ENCODE data around the gene ADGRL4. TPM values are rescaled to one million over a fixed set of nuclear protein-coding genes. Genes with fewer than 3 reads are reported as not detected.
"Not testable (repeated sequence)": the region's sequence is repeated elsewhere in the genome, so short reads cannot be mapped to it uniquely, and the experiment has no call there.

Gene ADGRL4
- total RNA-seq, 2 experiments from 2014 or later, result not detected

DNA sequence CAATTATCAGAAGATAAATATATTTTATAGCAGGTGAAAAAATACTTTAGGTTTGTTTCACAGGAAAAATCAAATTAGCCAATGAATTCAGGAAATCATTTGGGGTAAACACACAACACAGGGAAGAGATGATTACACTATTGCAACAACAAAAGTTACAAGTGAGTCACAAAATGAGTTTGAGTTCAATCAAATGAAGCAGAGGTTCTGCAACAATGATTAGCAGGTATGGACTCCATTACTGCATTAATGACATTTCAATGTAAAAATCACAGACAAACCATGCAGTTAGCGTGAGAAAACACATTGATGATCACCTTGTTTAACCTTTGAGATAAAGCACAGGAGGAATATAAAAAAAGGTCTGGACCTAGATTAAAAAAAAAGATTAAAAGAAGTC, 9.7 kb downstream of the ADGRL4 start:
- ATAC-seq (ENCODE audit: low read depth) (no peak), DNase-seq (no peak)
- Mint-ChIP-seq H3K27ac (no peak overlapping the region), H3K36me3 (no peaks in the 10 kb centered on the region), H3K9me3 (no peaks in the 10 kb centered on the region), H3K27me3 (no peaks in the 10 kb centered on the region), H3K4me1 (no peaks in the 10 kb centered on the region), H3K4me3 (no peak overlapping the region)
- POLR2A ChIA-PET, result no interaction called here

DNA sequence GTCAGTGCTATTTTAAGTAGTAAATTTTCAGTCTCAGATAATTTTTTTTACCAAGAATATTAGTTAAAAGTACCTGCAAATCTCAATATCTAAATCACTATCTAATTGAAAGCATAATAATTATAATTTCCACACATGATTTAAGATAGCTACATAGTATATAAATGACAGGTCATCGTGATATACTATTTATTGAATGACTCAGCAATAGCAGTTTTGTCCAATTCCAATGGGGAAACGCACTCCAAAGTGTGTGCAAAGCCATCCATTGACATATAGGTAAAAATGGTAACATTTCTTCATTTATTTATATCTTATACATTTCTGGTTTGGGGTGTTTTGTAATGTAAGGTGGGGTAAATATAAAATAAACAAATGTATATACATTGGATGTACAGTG, 19.5 kb downstream of the ADGRL4 start:
- POLR2A ChIA-PET, result no interaction called here
- no peaks in the 10 kb centered on the region for H3K27me3 Mint-ChIP-seq
- no peak for ATAC-seq (ENCODE audit: low read depth)
- DNase-seq, result no peak
- no peaks in the 10 kb centered on the region for H3K36me3 Mint-ChIP-seq
- H3K27ac Mint-ChIP-seq, result no peak overlapping the region
- no peak overlapping the region for H3K4me3 Mint-ChIP-seq
- H3K4me1 Mint-ChIP-seq, result no peaks in the 10 kb centered on the region
- H3K9me3 Mint-ChIP-seq, result no peaks in the 10 kb centered on the region

DNA sequence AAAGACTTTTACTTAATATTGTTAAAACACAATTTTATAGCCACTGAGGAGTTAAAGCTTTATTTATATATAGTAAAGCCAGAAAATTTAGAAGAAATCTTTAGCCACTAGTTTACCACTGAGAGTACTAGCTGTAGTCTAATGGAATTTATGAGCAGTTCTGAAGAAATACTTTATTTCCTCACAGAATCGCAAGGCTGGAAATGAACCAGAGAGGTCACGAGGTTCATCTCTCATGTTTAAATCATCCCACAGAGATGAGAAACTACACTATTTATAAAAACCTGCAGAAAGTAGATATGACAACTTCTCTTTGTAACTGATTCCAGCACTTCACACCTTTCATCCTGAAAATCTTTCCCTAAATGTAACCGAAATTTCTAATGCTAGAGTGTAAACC, 26.0 kb downstream of the ADGRL4 start:
- Mint-ChIP-seq H3K36me3 (no peaks in the 10 kb centered on the region), H3K4me1 (no peaks in the 10 kb centered on the region), H3K27me3 (no peaks in the 10 kb centered on the region), H3K27ac (no peak overlapping the region), H3K9me3 (no peaks in the 10 kb centered on the region), H3K4me3 (no peak overlapping the region)
- POLR2A ChIA-PET, result no interaction called here
- DNase-seq (no peak), ATAC-seq (ENCODE audit: low read depth) (no peak)

DNA sequence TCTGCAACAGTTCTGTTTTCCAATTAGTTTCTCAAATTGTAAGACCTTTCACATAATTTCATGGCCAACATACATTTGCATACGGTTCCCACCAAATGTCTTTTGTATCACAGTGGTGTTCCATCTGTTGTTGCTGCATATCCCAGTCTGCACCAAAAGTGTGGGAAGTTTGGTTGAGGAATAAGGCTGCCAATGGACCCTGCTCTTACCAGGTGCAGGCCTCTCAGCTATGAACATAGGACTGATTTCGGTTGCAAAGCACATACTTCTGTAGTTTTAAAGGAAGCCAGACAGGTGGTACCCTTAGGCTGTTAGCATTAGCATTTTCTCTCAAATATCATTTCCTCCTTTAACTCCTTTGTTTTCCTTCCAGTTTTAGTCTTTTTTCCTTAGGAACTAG, 33.8 kb downstream of the ADGRL4 start:
- H3K9me3 Mint-ChIP-seq, result no peaks in the 10 kb centered on the region
- H3K4me3 Mint-ChIP-seq, result no peak overlapping the region
- ATAC-seq (ENCODE audit: low read depth), result no peak
- no peaks in the 10 kb centered on the region for H3K36me3 Mint-ChIP-seq
- POLR2A ChIA-PET, result no interaction called here
- H3K4me1 Mint-ChIP-seq, result no peaks in the 10 kb centered on the region
- no peaks in the 10 kb centered on the region for H3K27me3 Mint-ChIP-seq
- no peak overlapping the region for H3K27ac Mint-ChIP-seq
- no peak for DNase-seq

DNA sequence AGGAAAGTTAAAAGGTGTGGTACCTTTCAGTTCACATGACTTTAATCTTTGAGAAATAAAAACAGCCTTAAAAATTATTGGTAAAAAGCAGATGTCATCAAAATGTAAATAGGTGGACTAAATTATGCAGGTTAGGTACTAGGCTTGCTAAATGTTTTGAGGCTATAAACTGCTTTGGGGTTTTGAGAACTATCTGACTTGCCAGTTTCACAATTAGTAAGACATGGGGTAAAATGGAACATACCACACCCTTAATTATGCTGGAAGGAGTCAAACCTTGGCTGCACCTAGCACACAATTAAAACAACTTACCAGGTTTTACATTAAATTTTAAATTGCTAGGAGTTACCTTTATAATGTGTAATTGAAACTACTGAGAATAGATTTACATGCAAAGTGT, 39.4 kb downstream of the ADGRL4 start:
- H3K27ac Mint-ChIP-seq; H3K36me3 Mint-ChIP-seq; H3K9me3 Mint-ChIP-seq; ATAC-seq (ENCODE audit: low read depth); DNase-seq; H3K4me3 Mint-ChIP-seq; H3K4me1 Mint-ChIP-seq; H3K27me3 Mint-ChIP-seq; POLR2A ChIA-PET: not testable (repeated sequence)

DNA sequence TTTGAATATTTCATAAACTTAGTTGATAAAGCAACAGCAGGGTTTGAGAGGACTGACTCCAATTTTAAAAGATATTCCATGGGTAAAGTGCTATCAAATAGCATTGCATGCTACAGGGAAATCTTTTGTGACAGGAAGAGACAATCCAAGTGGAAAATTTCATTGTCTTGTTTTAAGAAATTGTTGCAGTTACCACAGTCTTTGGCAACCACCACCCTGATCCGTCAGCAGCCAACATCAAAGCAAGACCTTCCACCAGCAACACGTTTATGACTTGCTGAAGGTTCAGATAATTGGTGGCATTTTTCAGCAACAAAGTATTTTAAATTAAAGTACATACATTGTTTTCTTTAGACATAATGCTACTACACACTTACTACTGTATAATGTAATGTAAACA, 47.8 kb downstream of the ADGRL4 start:
- DNase-seq (no peak), ATAC-seq (ENCODE audit: low read depth) (no peak)
- POLR2A ChIA-PET, result no interaction called here
- Mint-ChIP-seq H3K9me3 (no peaks in the 10 kb centered on the region), H3K4me1 (no peaks in the 10 kb centered on the region), H3K27me3 (no peaks in the 10 kb centered on the region), H3K4me3 (no peak overlapping the region), H3K27ac (no peak overlapping the region), H3K36me3 (no peaks in the 10 kb centered on the region)

DNA sequence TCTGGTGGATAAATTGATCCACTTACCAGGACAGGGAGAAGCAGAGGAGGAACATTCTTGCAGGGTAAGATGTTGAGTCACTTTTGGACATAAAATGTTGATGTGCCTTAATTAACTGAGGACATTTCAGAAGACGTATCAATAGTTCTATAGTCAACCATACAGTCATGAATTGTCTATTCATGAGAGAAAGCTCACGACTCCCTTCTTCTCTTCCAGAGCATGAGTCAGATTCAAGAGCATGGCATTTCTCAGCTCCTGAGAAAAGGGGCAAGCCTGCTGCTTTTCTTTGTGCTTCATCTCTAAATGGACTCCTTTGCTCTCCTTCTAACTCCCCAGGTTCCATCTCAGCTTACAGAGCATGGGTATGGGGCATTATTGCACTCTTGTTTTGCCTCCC, 55.7 kb downstream of the ADGRL4 start:
- DNase-seq (no peak), ATAC-seq (ENCODE audit: low read depth) (no peak)
- POLR2A ChIA-PET, result no interaction called here
- Mint-ChIP-seq H3K36me3 (no peaks in the 10 kb centered on the region), H3K9me3 (no peaks in the 10 kb centered on the region), H3K27me3 (no peaks in the 10 kb centered on the region), H3K4me1 (no peaks in the 10 kb centered on the region), H3K27ac (no peak overlapping the region), H3K4me3 (no peak overlapping the region)

DNA sequence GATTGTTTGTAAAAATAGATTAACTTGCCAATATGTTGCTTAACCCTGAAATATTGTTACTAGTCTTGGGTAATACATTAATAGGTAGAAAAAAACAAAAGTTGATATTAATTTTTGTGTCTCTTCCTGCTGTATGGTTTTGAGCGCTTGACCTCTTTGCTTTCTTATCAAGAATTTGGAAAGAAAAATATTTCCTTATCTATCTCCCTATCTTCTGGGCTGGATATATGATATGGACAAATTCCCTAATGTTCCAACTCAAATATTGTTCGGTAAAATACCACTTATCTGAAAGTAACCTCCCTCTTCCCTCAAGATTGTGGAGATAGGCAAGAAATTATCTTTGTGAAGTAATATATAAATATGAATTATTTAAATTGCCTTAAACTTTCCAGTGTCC, 57.3 kb downstream of the ADGRL4 start:
- no peak for DNase-seq
- Mint-ChIP-seq H3K9me3 (no peaks in the 10 kb centered on the region), H3K27ac (no peak overlapping the region), H3K4me1 (no peaks in the 10 kb centered on the region), H3K4me3 (no peak overlapping the region), H3K36me3 (no peaks in the 10 kb centered on the region), H3K27me3 (no peaks in the 10 kb centered on the region)
- ATAC-seq (ENCODE audit: low read depth), result no peak
- POLR2A ChIA-PET, result no interaction called here

DNA sequence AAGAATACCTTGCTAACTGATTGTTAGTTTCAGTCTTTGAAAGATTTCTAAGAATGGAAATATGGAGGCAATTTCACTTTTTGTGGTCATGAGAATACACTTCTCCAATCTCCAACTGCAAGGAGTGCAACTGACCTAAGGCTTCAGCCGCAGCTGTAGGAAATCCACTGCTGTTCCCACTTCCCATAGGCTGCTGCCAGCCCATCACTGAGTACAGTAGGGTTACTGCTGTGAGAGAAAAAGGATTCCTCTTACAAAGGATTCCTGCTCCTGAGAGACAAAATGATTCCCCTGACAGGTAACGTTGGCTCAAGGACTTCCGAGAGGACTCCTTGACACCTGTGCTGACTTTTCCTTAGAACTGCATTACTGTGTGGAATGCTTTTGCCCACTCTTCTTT, 87.4 kb downstream of the ADGRL4 start:
- Mint-ChIP-seq H3K27me3 (no peaks in the 10 kb centered on the region), H3K36me3 (no peaks in the 10 kb centered on the region), H3K9me3 (peaks cover 2% of the 10 kb centered on the region), H3K4me3 (no peak overlapping the region), H3K27ac (no peak overlapping the region), H3K4me1 (no peaks in the 10 kb centered on the region)
- ATAC-seq (ENCODE audit: low read depth) (no peak), DNase-seq (no peak)
- POLR2A ChIA-PET, result no interaction called here

DNA sequence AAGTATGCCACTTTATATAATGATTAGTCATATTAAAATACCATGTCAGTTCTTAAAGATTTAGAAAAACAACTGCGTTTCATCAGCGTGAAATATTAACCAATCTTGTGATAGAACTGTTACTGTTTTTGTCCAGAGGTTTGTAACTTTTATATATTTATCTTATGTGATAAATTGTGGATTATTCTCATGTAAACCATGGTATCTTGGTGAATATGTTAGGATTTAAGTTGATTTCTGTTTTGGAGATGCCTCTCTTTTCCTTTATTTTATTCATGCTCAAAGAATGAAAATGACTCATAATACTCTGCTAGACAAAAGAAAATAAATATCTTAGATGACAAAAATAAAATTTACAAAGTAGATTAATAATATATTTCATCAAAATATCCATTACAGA, 88.4 kb downstream of the ADGRL4 start:
- DNase-seq (no peak), ATAC-seq (ENCODE audit: low read depth) (no peak)
- H3K9me3 Mint-ChIP-seq, result no peaks in the 10 kb centered on the region
- no peaks in the 10 kb centered on the region for H3K27me3 Mint-ChIP-seq
- H3K4me1 Mint-ChIP-seq, result no peaks in the 10 kb centered on the region
- no peak overlapping the region for H3K4me3 Mint-ChIP-seq
- no peak overlapping the region for H3K27ac Mint-ChIP-seq
- no peaks in the 10 kb centered on the region for H3K36me3 Mint-ChIP-seq
- POLR2A ChIA-PET, result no interaction called here

DNA sequence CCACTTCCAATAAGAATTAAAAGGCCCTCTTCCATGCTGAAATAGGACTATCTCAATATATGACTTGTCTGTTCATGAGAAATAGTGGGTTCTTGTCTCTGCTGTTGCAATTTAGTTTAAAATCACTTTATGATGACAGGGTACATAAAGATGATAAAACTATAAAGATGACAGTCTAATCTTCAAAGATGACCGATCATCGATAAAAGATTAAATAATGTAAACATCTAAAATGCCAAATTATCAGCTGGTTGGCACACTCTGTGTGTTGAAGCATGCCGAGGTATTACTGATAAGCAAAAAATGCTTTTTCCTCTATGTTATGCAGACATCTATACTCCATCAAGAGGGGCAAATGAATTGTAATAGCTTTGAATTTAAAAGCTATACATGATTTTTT, 89.5 kb downstream of the ADGRL4 start:
- ATAC-seq (ENCODE audit: low read depth), result no peak
- H3K36me3 Mint-ChIP-seq, result no peaks in the 10 kb centered on the region
- POLR2A ChIA-PET, result no interaction called here

DNA sequence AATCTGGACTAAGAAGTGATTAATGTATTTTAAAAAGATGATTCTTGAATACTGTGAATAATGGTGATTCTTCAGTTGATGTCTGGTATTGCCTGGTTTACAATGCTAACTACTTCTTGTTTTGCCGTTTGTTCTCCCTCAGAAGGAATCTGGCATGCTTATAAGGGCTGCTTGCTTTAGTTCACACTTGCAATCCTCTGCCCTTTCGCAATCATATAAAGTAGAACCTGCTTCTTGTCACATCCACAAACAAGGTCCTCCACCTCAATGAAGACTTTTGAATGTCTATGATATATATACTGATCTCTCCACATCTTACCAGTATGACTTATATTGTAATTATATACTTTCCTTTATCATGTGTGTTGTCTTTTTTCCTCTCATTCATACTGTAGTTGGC, 92.6 kb downstream of the ADGRL4 start:
- Mint-ChIP-seq H3K9me3 (no peaks in the 10 kb centered on the region), H3K27me3 (no peaks in the 10 kb centered on the region), H3K4me3 (no peak overlapping the region), H3K36me3 (no peaks in the 10 kb centered on the region), H3K27ac (no peak overlapping the region), H3K4me1 (no peaks in the 10 kb centered on the region)
- ATAC-seq (ENCODE audit: low read depth), result no peak
- no peak for DNase-seq
- POLR2A ChIA-PET, result no interaction called here

More for the DNA sequence above, 89.5 kb downstream of the ADGRL4 start:
- Mint-ChIP-seq H3K27ac (no peak overlapping the region), H3K4me1 (no peaks in the 10 kb centered on the region), H3K4me3 (no peak overlapping the region), H3K9me3 (no peaks in the 10 kb centered on the region), H3K27me3 (no peaks in the 10 kb centered on the region)
- DNase-seq, result no peak

DNA sequence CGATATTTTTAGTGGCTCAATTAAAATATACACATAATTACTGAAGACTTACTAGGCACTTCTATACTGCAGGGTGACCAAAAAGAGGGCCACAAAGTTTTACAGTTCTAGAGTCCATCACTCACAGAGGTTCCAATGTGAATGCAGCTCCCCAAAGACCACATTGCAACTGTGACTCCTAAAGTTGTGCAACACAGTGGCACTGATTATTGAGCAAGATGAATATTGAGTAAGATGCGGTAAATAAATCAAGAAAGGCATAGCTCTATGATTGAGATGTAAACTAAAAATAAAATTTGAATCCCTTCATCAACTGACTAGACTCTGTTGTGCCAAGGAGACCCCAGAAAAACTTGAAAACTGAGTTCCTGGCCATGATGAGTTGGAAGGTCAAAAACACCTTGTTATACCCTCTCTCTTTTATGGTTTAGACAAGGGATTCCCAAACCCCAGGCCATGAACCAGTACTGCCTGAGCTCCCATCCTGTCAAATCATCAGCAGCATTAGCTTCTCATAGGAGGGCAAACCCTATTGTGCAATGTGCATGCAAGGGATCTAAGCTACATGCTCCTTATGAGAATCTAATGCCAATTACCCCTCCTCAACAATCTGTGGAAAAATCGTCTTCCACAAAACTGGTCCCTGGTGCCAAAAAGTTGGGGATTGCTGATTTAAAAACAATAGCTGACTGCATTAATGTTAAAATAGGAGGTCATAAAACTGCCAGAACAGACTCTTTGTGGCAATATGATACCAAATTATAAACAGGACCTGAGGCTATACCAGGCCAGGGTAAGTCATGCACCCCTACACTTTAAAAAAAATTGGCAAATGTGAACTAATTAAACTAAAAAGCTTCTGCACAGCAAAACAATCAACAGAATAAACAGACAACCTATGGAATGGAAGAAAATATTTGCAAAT, 94.3 kb downstream of the ADGRL4 start:
- H3K4me3 Mint-ChIP-seq, result no peak overlapping the region
- H3K9me3 Mint-ChIP-seq, result no peaks in the 10 kb centered on the region
- no peak overlapping the region for H3K27ac Mint-ChIP-seq
- H3K27me3 Mint-ChIP-seq, result no peaks in the 10 kb centered on the region
- POLR2A ChIA-PET, result no interaction called here
- no peaks in the 10 kb centered on the region for H3K36me3 Mint-ChIP-seq
- ATAC-seq (ENCODE audit: low read depth) (no peak), DNase-seq (no peak)
- no peaks in the 10 kb centered on the region for H3K4me1 Mint-ChIP-seq

DNA sequence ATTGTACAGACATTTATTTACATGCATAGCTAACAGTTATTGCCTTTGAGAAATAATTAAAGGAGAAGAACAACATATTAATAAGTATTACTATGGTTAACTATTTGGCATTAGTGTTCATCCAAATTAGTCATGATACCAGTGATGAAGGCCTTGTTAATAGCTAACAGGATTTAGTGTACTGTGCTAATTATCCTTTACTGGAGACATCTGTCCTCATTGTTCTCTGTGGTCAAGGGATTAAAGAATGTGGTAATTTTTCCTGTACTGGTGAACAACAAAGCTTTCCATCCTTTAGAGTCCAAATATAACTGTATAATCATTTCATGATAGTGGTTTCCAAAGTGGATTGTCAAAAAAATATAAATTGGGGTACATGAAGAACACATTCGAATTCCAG, 103.9 kb downstream of the ADGRL4 start:
- Mint-ChIP-seq H3K4me1 (no peaks in the 10 kb centered on the region), H3K27ac (no peak overlapping the region), H3K9me3 (no peaks in the 10 kb centered on the region), H3K4me3 (no peak overlapping the region), H3K27me3 (no peaks in the 10 kb centered on the region), H3K36me3 (no peaks in the 10 kb centered on the region)
- POLR2A ChIA-PET, result no interaction called here
- no peak for ATAC-seq (ENCODE audit: low read depth)
- DNase-seq, result no peak

DNA sequence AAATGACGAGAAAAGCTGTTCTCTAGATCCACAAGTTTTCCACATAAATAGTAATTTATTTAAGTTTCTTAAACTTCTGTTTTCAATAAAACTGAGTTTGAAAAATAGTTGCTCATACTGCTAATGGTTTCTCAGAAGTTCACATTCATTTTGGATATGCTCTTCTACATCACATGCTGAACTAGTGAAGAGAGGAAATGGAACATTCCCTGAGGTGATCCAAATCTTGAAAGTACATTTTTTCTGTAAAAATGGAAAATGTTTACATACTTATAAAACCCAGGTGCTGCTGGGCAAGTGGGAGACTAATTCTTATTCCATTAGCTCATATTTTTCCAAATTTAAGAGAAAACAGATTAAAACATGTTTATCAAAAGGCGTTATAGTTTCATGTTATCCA, 111.7 kb downstream of the ADGRL4 start:
- no peaks in the 10 kb centered on the region for H3K36me3 Mint-ChIP-seq
- POLR2A ChIA-PET, result no interaction called here
- no peaks in the 10 kb centered on the region for H3K4me1 Mint-ChIP-seq
- ATAC-seq (ENCODE audit: low read depth), result no peak
- no peak overlapping the region for H3K27ac Mint-ChIP-seq
- H3K27me3 Mint-ChIP-seq, result peaks cover 4% of the 10 kb centered on the region
- no peak overlapping the region for H3K4me3 Mint-ChIP-seq
- H3K9me3 Mint-ChIP-seq, result no peaks in the 10 kb centered on the region
- no peak for DNase-seq

All from activated naive CD8-positive, alpha-beta T cell treated with anti-CD3 and anti-CD28 coated beads, Interleukin-2, amount 10 ng/mL, durations not matched to agents 7 days and 5 days (primary cell).